K562 (cell line): ENCODE measurements around the gene KIF18B. TPM values are rescaled to one million over a fixed set of nuclear protein-coding genes. Genes with fewer than 3 reads are reported as not detected.

ENCODE experiments used
- ATAC-seq: fragments of 200-7000 bp; cut with Tn5 transposase; 3 replicates; pipeline ENCODE4 v1.9.1; 2020; ENCODE audit warnings: moderate library complexity
- BruUV-seq: library from RNA; stranded (reverse); fragments of 400-500 nt; replicated peaks from 2 replicates; lab custom pipeline; 2021; lab: Mats Ljungman, UMichigan
- CTCF ChIA-PET: fragments of 300-600 bp; formaldehyde crosslinking; extraction: SDS; loops from one replicate; lab custom pipeline; 2021; ENCODE audit warnings: low intra/inter-chr PET ratio; lab: Yijun Ruan, JAX
- POLR2A ChIA-PET: fragments of 300-600, 350-650 bp; sonication (Branson Sonifier 250); formaldehyde crosslinking; extraction: SDS; loops from one replicate; lab custom pipeline; 2021; ENCODE audit warnings: antibody characterized with exemption, inconsistent platforms; lab: Yijun Ruan, JAX
- DNase-seq, 4 experiments: peaks; one replicate each; pipeline versions ENCODE4 v3.0.0 to v3.0.0-alpha.2; 2011 to 2018; ENCODE audit warnings: low spot score in 3 of 4, mixed read lengths in 3 of 4; ENCODE audit errors: extremely low read depth in 1 of 4
- FAIRE-seq: peaks from 2 replicates; lab custom pipeline; 2011; peaks lifted over from hg19 to GRCh38; lab: Jason Lieb, UNC
- H2AFZ ChIP-seq: 2 replicates; pipeline ENCODE4 v1.6.0; 2011; ENCODE audit warnings: low read depth, low read length, control low read depth, inconsistent platforms
- H3K27ac ChIP-seq: fragments of 200-600 bp; 3 replicates; pipeline ENCODE4 v1.8.0; 2011; ENCODE audit warnings: low read depth, mild to moderate bottlenecking, control low read depth, inconsistent platforms, low read length, moderate library complexity, mixed read lengths; ENCODE audit errors: extremely low read depth
- H3K27me3 ChIP-seq, 2 experiments: fragments of 300-600 bp in 1 of 2; 2 replicates in 1 of 2; 3 replicates in 1 of 2; pipeline versions ENCODE4 v1.6.0 to v1.8.0; 2011; ENCODE audit warnings: inconsistent platforms in 2 of 2, low read length in 2 of 2, mild to moderate bottlenecking in 1 of 2, mixed read lengths in 1 of 2, moderate library complexity in 1 of 2; ENCODE audit not compliant: control insufficient read depth in 2 of 2, insufficient read depth in 2 of 2
- H3K36me3 ChIP-seq: fragments of 300-600 bp; 3 replicates; pipeline ENCODE4 v1.8.0; 2011; ENCODE audit warnings: mild to moderate bottlenecking, low read length, inconsistent platforms; ENCODE audit not compliant: control insufficient read depth, insufficient read depth
- H3K4me1 ChIP-seq, 2 experiments: fragments of 200-600 bp in 1 of 2; replicated peaks in 1 of 2; 2 replicates in 1 of 2; 3 replicates in 1 of 2; pipeline versions ENCODE4 v1.5.1 to v1.8.0; 2011; ENCODE audit warnings: inconsistent platforms in 2 of 2, low read length in 2 of 2, mild to moderate bottlenecking in 1 of 2, mixed read lengths in 1 of 2, moderate library complexity in 1 of 2; ENCODE audit not compliant: control insufficient read depth in 2 of 2, insufficient read depth in 2 of 2
- H3K4me2 ChIP-seq: 2 replicates; pipeline ENCODE4 v1.6.1; 2011; ENCODE audit warnings: low read length, control low read depth, inconsistent platforms, mixed read lengths; ENCODE audit not compliant: insufficient read depth
- H3K4me3 ChIP-seq: fragments of 200-600 bp; sonication (generic), shearing (Covaris generic); 2 replicates; pipeline ENCODE4 v1.5.1; 2016; ENCODE audit warnings: control low read depth, inconsistent platforms
- H3K79me2 ChIP-seq: fragments of 200-600 bp; 3 replicates; pipeline ENCODE4 v1.8.0; 2011; ENCODE audit warnings: low read length, inconsistent platforms; ENCODE audit not compliant: control insufficient read depth, insufficient read depth
- H3K9ac ChIP-seq, 2 experiments: 2 replicates each; pipeline versions ENCODE4 v1.6.0 to v1.6.1; 2011; ENCODE audit warnings: low read depth in 2 of 2, low read length in 2 of 2, control low read depth in 1 of 2, inconsistent platforms in 1 of 2, mild to moderate bottlenecking in 1 of 2, mixed read lengths in 1 of 2; ENCODE audit not compliant: insufficient read depth in 1 of 2
- H3K9me1 ChIP-seq: one replicate; pipeline ENCODE4 v1.6.0; 2011; ENCODE audit warnings: inconsistent platforms, mild to moderate bottlenecking, low read length, moderate library complexity; ENCODE audit not compliant: control insufficient read depth, insufficient read depth
- H3K9me3 ChIP-seq: replicated peaks from 2 replicates; pipeline ENCODE4 v1.5.1; 2011; ENCODE audit warnings: low read depth, low read length, inconsistent platforms; ENCODE audit not compliant: control insufficient read depth, insufficient read depth
- H4K20me1 ChIP-seq: replicated peaks from 2 replicates; pipeline ENCODE4 v1.6.1; 2011; ENCODE audit warnings: low read length, inconsistent platforms, mixed read lengths; ENCODE audit not compliant: control insufficient read depth, insufficient read depth
- CXXC5 ChIP-seq: fragments of 250-450 bp; sonication (Bioruptor Pico); IDR thresholded peaks from 2 replicates; pipeline ENCODE4 v1.8.0; 2022; ENCODE audit warnings: inconsistent platforms, mild to moderate bottlenecking, moderate library complexity
- FOXA1 ChIP-seq: fragments of 450-650 bp; IDR thresholded peaks from 2 replicates; pipeline ENCODE4 v1.6.1; 2016; ENCODE audit warnings: mild to moderate bottlenecking, borderline replicate concordance
- MCM7 ChIP-seq, 2 experiments: fragments of 450-650 bp; IDR thresholded peaks; 2 replicates each; pipeline ENCODE4 v1.6.1; 2016 to 2018
- WGBS: fragments of 100-300 bp; shearing (Covaris generic); methylation state at CpG from one replicate; pipeline ENCODE4 v1.1.6; 2016; ENCODE audit warnings: low coverage, mixed read lengths; ENCODE audit not compliant: insufficient coverage; ENCODE audit errors: missing lambda C conversion rate; 5-methylcytosine and 5-hydroxymethylcytosine counted together
- in situ Hi-C: fragments of 300-500 bp; cut with MboI; formaldehyde crosslinking; loops from 4 replicates; pipeline ENCODE4 v1.15.0; 2018; ENCODE audit warnings: inconsistent platforms, mixed read lengths
- intact Hi-C: fragments of 100-400 bp; cut with micrococcal nuclease; formaldehyde crosslinking; loops from 2 replicates; pipeline ENCODE4 v1.14.2; 2022
- polyA plus RNA-seq, 8 experiments: library from polyadenylated mRNA; depleted of rRNA in 4 of 8; stranded (reverse) in 5 of 8; unstranded in 3 of 8; fragments of >200 nt; fragmentation: Nextera tagmentation in 2 of 8; fragmentation: Illumina TruSeq in 1 of 8; extraction: Ambion mirVana in 2 of 8; extraction: Trizol in 1 of 8; gene quantifications; 2 replicates each; pipeline versions ENCODE4 v1.2.1 to v1.2.3, GENCODE V29; 2011 to 2014; ENCODE audit warnings: inconsistent platforms in 1 of 8, missing spikeins in 1 of 8
- total RNA-seq, 7 experiments: library from RNA; depleted of rRNA in 6 of 7; stranded (reverse); fragments of >200 nt in 6 of 7; fragmentation: Illumina TruSeq in 2 of 7; extraction: Trizol in 2 of 7; gene quantifications; 2 replicates each; pipeline versions ENCODE4 v1.2.1 to v1.2.3, GENCODE V29; 2011 to 2021; ENCODE audit warnings: low replicate concordance in 1 of 7
- TF ChIP-seq, protein P1 (sequence below), 2 experiments: fragments of 450-650 bp in 1 of 2; sonication (generic) in 1 of 2; formaldehyde crosslinking in 1 of 2; IDR thresholded peaks; 2 replicates each; pipeline versions ENCODE4 v1.7.1 to v1.9.0; 2016 to 2022; ENCODE audit warnings: inconsistent platforms in 1 of 2, mild to moderate bottlenecking in 1 of 2, missing genetic modification reagents in 1 of 2

Gene KIF18B
- total and polyA plus RNA-seq, 9 of the 15 experiments (the other 6 are each of a cell fraction or from before 2014, with no cell fraction given), result 2.0 to 42.8 (median 13.2) TPM

DNA sequence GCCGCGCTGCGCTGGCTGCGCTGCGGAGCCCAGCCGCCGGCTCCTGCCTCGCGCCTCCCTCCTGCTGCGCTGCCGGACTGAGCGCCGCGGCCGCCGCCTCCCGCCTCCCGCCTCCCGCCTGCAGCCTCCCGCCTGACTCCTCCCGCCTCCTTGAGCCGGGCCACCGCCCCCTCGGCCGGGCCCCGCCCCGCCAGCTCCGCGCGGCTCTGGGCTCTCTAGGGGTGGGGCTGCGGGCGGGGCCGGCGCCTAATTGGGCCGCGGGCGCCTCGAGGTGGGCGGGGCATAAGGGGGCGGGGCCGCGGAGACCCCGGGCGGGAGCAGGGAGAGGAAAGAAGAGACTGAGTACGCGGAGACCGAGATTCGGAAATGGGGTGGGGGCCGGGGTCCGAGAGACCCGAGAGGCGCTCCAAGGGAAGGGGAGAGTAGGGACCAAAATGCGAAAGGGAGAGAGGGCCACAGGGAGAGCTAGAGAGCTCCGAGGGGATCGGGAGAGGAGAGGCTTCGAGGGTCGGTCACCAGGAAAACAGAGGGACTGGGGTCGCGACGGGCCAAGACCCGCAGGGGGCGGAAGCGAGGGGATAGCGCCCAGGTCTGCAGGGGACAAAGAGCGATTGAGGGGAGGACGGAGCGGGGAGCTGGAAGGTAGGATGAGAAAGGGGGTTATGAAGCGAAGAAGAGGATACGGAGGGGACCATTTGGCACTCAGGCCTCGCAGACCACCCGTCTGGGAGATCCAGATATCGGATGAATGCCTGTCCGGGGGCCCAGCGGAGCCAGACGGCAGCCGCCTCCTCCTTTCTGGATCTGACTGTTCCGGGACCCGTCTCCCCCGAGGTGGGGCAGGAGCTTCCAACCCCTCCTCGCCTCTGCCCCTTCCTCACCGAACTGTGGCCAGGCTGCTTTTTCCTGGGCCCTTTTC is 20.9 kb upstream of the KIF18B start, which contains the start of gene C1QL1:
Gene C1QL1 (minus strand): TSS at position 79 of the 919 bp plus-strand sequence. CDS start 255 bp downstream, outside the sequence.
- Histone ChIP-seq H3K36me3 (no peaks in the 10 kb centered on the region), H3K79me2 (no peaks in the 10 kb centered on the region), H3K27me3 (peaks cover 43 to 65% of the 10 kb centered on the region in 2 experiments), H3K4me2 (peak within 1 kb of the TSS; percentile 77), H3K9me3 (no peaks in the 10 kb centered on the region), H3K4me3 (peak within 1 kb of the TSS; percentile 45), H3K9me1 (no peaks in the 10 kb centered on the region), H3K9ac (peak within 1 kb of the TSS in 1 of 2 experiments; percentile 89; a peak in 2 of 4 replicates), H3K27ac (no peak within 1 kb of the TSS), H4K20me1 (peaks cover 8% of the 10 kb centered on the region; the same call in 1 of the 2 replicates), H3K4me1 (peaks cover 7 to 32% of the 10 kb centered on the region in 2 experiments; a peak in 4 of 5 replicates), H2AFZ (peak within 1 kb of the TSS; percentile 90)
- ChIA-PET CTCF (no interaction called here), POLR2A (interaction anchor here (0.5 to 0.9 kb wide), 2 partner anchors 56 to 167 kb away, joined by 3 to 4 read pairs; partner anchors contain the start of gene ACBD4)
- DNase-seq (peak; percentile 95 to 99 (median 99)), ATAC-seq (peak; percentile 99), FAIRE-seq (no peak)
- no TSS peak for BruUV-seq
- in situ Hi-C loops (no loop called here), intact Hi-C loops (no loop called here)
- WGBS, result 5% methylated on average over 27 of the region's 81 CpGs
- no peak for TF ChIP-seq FOXA1
- TF ChIP-seq, protein P1, sequence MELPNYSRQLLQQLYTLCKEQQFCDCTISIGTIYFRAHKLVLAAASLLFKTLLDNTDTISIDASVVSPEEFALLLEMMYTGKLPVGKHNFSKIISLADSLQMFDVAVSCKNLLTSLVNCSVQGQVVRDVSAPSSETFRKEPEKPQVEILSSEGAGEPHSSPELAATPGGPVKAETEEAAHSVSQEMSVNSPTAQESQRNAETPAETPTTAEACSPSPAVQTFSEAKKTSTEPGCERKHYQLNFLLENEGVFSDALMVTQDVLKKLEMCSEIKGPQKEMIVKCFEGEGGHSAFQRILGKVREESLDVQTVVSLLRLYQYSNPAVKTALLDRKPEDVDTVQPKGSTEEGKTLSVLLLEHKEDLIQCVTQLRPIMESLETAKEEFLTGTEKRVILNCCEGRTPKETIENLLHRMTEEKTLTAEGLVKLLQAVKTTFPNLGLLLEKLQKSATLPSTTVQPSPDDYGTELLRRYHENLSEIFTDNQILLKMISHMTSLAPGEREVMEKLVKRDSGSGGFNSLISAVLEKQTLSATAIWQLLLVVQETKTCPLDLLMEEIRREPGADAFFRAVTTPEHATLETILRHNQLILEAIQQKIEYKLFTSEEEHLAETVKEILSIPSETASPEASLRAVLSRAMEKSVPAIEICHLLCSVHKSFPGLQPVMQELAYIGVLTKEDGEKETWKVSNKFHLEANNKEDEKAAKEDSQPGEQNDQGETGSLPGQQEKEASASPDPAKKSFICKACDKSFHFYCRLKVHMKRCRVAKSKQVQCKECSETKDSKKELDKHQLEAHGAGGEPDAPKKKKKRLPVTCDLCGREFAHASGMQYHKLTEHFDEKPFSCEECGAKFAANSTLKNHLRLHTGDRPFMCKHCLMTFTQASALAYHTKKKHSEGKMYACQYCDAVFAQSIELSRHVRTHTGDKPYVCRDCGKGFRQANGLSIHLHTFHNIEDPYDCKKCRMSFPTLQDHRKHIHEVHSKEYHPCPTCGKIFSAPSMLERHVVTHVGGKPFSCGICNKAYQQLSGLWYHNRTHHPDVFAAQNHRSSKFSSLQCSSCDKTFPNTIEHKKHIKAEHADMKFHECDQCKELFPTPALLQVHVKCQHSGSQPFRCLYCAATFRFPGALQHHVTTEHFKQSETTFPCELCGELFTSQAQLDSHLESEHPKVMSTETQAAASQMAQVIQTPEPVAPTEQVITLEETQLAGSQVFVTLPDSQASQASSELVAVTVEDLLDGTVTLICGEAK (IDR thresholded peaks at IDR 0.05), result peak; percentile 43; the same call in 1 of the 2 replicates
- TF ChIP-seq, protein P1 (CRISPR knock-in tag; IDR thresholded peaks at IDR 0.05), result no peak
- TF ChIP-seq MCM7 (IDR thresholded peaks at IDR 0.05), result no peak
- peak; percentile 76 for TF ChIP-seq CXXC5 (CRISPR knock-in tag)
